Endothelial cell of hepatic sinusoid (primary cell): ENCODE results near the gene KIFBP.

Source experiments
- in situ Hi-C: cut with HindIII; loops from 2 replicates; pipeline ENCODE4 v1.10.0; 2017; ENCODE audit warnings: low sequenced_read_pairs

The KIFBP gene

GRCh38 chr10:69047111-69047832, 58.7 kb downstream of the KIFBP start:
- in situ Hi-C loops, result no loop called here

GRCh38 chr10:69048103-69048502, 59.5 kb downstream of the KIFBP start:
- in situ Hi-C loops, result no loop called here

- in situ Hi-C loops, result no loop called here
Observed at GRCh38 chr10:69049566-69049961, 61.0 kb downstream of the KIFBP start.

- in situ Hi-C loops, result no loop called here
Observed at GRCh38 chr10:69051303-69051702, 62.7 kb downstream of the KIFBP start.

GRCh38 chr10:69051710-69052487, 63.3 kb downstream of the KIFBP start:
- in situ Hi-C loops, result no loop called here

- in situ Hi-C loops, result no loop called here
Observed at GRCh38 chr10:69052736-69053135, 64.1 kb downstream of the KIFBP start.

- in situ Hi-C loops, result no loop called here
Observed at GRCh38 chr10:69055241-69055640, 66.6 kb downstream of the KIFBP start.

GRCh38 chr10:69056129-69056528, 67.5 kb downstream of the KIFBP start:
- in situ Hi-C loops, result no loop called here

- in situ Hi-C loops, result no loop called here
Observed at GRCh38 chr10:69056536-69057260, 68.1 kb downstream of the KIFBP start.

GRCh38 chr10:69057261-69057950, 68.8 kb downstream of the KIFBP start:
- in situ Hi-C loops, result no loop called here

GRCh38 chr10:69057951-69058297, 69.3 kb downstream of the KIFBP start:
- in situ Hi-C loops, result no loop called here

- in situ Hi-C loops, result no loop called here
Observed at GRCh38 chr10:69060127-69060798, 71.7 kb downstream of the KIFBP start.

- in situ Hi-C loops, result no loop called here
Observed at GRCh38 chr10:69061305-69062161, 72.9 kb downstream of the KIFBP start.

- in situ Hi-C loops, result no loop called here
Observed at GRCh38 chr10:69062901-69063300, 74.3 kb downstream of the KIFBP start.

- in situ Hi-C loops, result loop anchor here (5.0 kb wide), 1 partner anchor 53 kb away; no protein-coding TSS in a partner anchor
Observed at GRCh38 chr10:69064762-69065328, 76.2 kb downstream of the KIFBP start.

GRCh38 chr10:69065406-69066361, 77.1 kb downstream of the KIFBP start:
- in situ Hi-C loops, result loop anchor here (5.0 kb wide), 1 partner anchor 53 kb away; no protein-coding TSS in a partner anchor
